Neuronal stem cell (in vitro differentiated cells): ENCODE results near the gene FAM107B.

Experiments used
- DNase-seq: peaks from one replicate; pipeline ENCODE4 v3.0.0-alpha.2; 2013; ENCODE audit warnings: low spot score
- H2AFZ ChIP-seq: one replicate; pipeline ENCODE4 v1.6.1; 2013; ENCODE audit warnings: mild to moderate bottlenecking, low read length, inconsistent platforms
- H2AK5ac ChIP-seq: 2 replicates; pipeline ENCODE4 v1.6.1; 2013; ENCODE audit warnings: low read depth, mild to moderate bottlenecking, inconsistent platforms, low read length, moderate library complexity, mixed read lengths
- H2BK120ac ChIP-seq: 2 replicates; pipeline ENCODE4 v1.6.1; 2013; ENCODE audit warnings: low read depth, mild to moderate bottlenecking, inconsistent platforms, low read length, moderate library complexity, mixed read lengths
- H2BK12ac ChIP-seq: one replicate; pipeline ENCODE4 v1.6.1; 2013; ENCODE audit warnings: low read length, inconsistent platforms
- H2BK15ac ChIP-seq: 2 replicates; pipeline ENCODE4 v1.6.1; 2013; ENCODE audit warnings: mild to moderate bottlenecking, low read length, inconsistent platforms, mixed read lengths
- H2BK5ac ChIP-seq: one replicate; pipeline ENCODE4 v1.6.1; 2013; ENCODE audit warnings: inconsistent platforms, mild to moderate bottlenecking, low read length, moderate library complexity
- H3K14ac ChIP-seq: one replicate; pipeline ENCODE4 v1.6.1; 2013; ENCODE audit warnings: low read length, inconsistent platforms
- H3K18ac ChIP-seq: 2 replicates; pipeline ENCODE4 v1.6.1; 2013; ENCODE audit warnings: low read length, inconsistent platforms
- H3K23ac ChIP-seq: 2 replicates; pipeline ENCODE4 v1.6.1; 2013; ENCODE audit warnings: low read depth, mild to moderate bottlenecking, mixed read lengths, low read length, inconsistent platforms; ENCODE audit not compliant: poor library complexity
- H3K27ac ChIP-seq: replicated peaks from 3 replicates; pipeline ENCODE4 v1.5.1; 2013; ENCODE audit warnings: low read length, inconsistent platforms
- H3K27me3 ChIP-seq, 3 experiments: 2 replicates each; pipeline ENCODE4 v1.6.1; 2013; ENCODE audit warnings: low read length in 3 of 3, mild to moderate bottlenecking in 2 of 3, inconsistent platforms in 1 of 3, low read depth in 1 of 3, mixed read lengths in 1 of 3, moderate library complexity in 1 of 3; ENCODE audit not compliant: control insufficient read depth in 3 of 3, insufficient read depth in 3 of 3
- H3K36me3 ChIP-seq, 2 donors: replicated peaks in 1 of 2; 2 replicates each; pipeline ENCODE4 v1.6.1; 2013; ENCODE audit warnings: low read length in 2 of 2; ENCODE audit not compliant: control insufficient read depth in 2 of 2, insufficient read depth in 2 of 2
- H3K4ac ChIP-seq: 2 replicates; pipeline ENCODE4 v1.6.1; 2013; ENCODE audit warnings: inconsistent platforms, mild to moderate bottlenecking, low read length, moderate library complexity
- H3K4me1 ChIP-seq, 2 donors: 1 replicate in 1 of 2; 2 replicates in 1 of 2; pipeline ENCODE4 v1.6.1; 2013; ENCODE audit warnings: low read length in 2 of 2, low read depth in 1 of 2; ENCODE audit not compliant: control insufficient read depth in 2 of 2, insufficient read depth in 1 of 2
- H3K4me2 ChIP-seq: one replicate; pipeline ENCODE4 v1.6.1; 2013; ENCODE audit warnings: mild to moderate bottlenecking, low read length, inconsistent platforms; ENCODE audit not compliant: insufficient read depth, poor library complexity, severe bottlenecking
- H3K4me3 ChIP-seq, 2 donors: 2 replicates each; pipeline ENCODE4 v1.5.1; 2013; ENCODE audit warnings: low read length in 2 of 2, mild to moderate bottlenecking in 2 of 2, inconsistent platforms in 1 of 2, moderate library complexity in 1 of 2
- H3K79me1 ChIP-seq: one replicate; pipeline ENCODE4 v1.6.1; 2013; ENCODE audit warnings: low read depth, mild to moderate bottlenecking, inconsistent platforms, low read length, moderate library complexity
- H3K9ac ChIP-seq: one replicate; pipeline ENCODE4 v1.6.1; 2013; ENCODE audit warnings: mild to moderate bottlenecking, low read depth, low read length, inconsistent platforms; ENCODE audit not compliant: poor library complexity
- H3K9me3 ChIP-seq, 2 donors: replicated peaks in 1 of 2; 2 replicates each; pipeline versions ENCODE3 to v1.6.1; 2013; ENCODE audit warnings: low read length in 2 of 2, mild to moderate bottlenecking in 2 of 2, inconsistent platforms in 1 of 2, low read depth in 1 of 2, mixed read lengths in 1 of 2, moderate library complexity in 1 of 2; ENCODE audit not compliant: control insufficient read depth in 2 of 2, insufficient read depth in 1 of 2
- H4K8ac ChIP-seq: one replicate; pipeline ENCODE4 v1.6.1; 2013; ENCODE audit warnings: low read depth, mild to moderate bottlenecking, inconsistent platforms, low read length, moderate library complexity
- H4K91ac ChIP-seq: one replicate; pipeline ENCODE4 v1.6.1; 2013; ENCODE audit warnings: low read length, low read depth, mild to moderate bottlenecking, inconsistent platforms; ENCODE audit not compliant: poor library complexity
- WGBS, 2 donors: extraction: QIAGEN DNeasy Blood & Tissue Kit; methylation state at CpG; one replicate each; pipeline ENCODE4 v1.1.7; 2013; ENCODE audit warnings: missing lambda C conversion rate in 2 of 2, mixed read lengths in 1 of 2; ENCODE audit not compliant: insufficient read length in 2 of 2, insufficient replicate concordance in 1 of 2; ENCODE audit errors: extremely low coverage in 2 of 2; 5-methylcytosine and 5-hydroxymethylcytosine counted together

Gene FAM107B

GRCh38 chr10:14530465-14530864, 244.2 kb downstream of the FAM107B start:
- H3K79me1 ChIP-seq = peaks cover 10% of the 10 kb centered on the region
- no peak overlapping the region for H3K18ac ChIP-seq
- H2BK5ac ChIP-seq = no peak overlapping the region
- no peak overlapping the region for H3K9ac ChIP-seq
- no peak overlapping the region for H2BK15ac ChIP-seq
- H3K23ac ChIP-seq = no peak overlapping the region
- H4K91ac ChIP-seq = no peak overlapping the region
- H3K4me2 ChIP-seq = no peak overlapping the region
- WGBS, 2 donors = no CpG with 5 or more reads among the region's 5 CpGs
- H2BK120ac ChIP-seq = no peak overlapping the region
- H3K36me3 ChIP-seq = peaks cover 0 to 43% of the 10 kb centered on the region in 2 donors
- H2BK12ac ChIP-seq = no peak overlapping the region
- peaks cover 0 to 2% of the 10 kb centered on the region in 2 donors for H3K4me1 ChIP-seq
- H2AFZ ChIP-seq = no peak overlapping the region
- H4K8ac ChIP-seq = no peak overlapping the region
- no peak overlapping the region for H3K14ac ChIP-seq
- H2AK5ac ChIP-seq = no peak overlapping the region
- DNase-seq = no peak
- H3K27ac ChIP-seq = no peak overlapping the region
- H3K27me3 ChIP-seq = no peaks in the 10 kb centered on the region
- no peak overlapping the region for H3K4me3 ChIP-seq
- H3K9me3 ChIP-seq = no peaks in the 10 kb centered on the region
- no peak overlapping the region for H3K4ac ChIP-seq

- no peak for DNase-seq
- Histone ChIP-seq H3K9me3 (no peaks in the 10 kb centered on the region), H3K4me2 (no peak overlapping the region), H2BK15ac (no peak overlapping the region), H2BK5ac (no peak overlapping the region), H2AFZ (no peak overlapping the region), H3K18ac (no peak overlapping the region), H2AK5ac (no peak overlapping the region), H3K9ac (no peak overlapping the region), H3K23ac (no peak overlapping the region), H3K27me3 (no peaks in the 10 kb centered on the region), H3K36me3 (peaks cover 0 to 43% of the 10 kb centered on the region in 2 donors), H3K4me1 (peaks cover 0 to 2% of the 10 kb centered on the region in 2 donors), H3K14ac (no peak overlapping the region), H4K8ac (no peak overlapping the region), H3K4ac (no peak overlapping the region), H3K79me1 (peaks cover 10% of the 10 kb centered on the region), H4K91ac (no peak overlapping the region), H3K27ac (no peak overlapping the region), H2BK120ac (no peak overlapping the region), H2BK12ac (no peak overlapping the region), H3K4me3 (no peak overlapping the region)
- no CpG with 5 or more reads among the region's 3 CpGs for WGBS, 2 donors
These were observed 245.3 kb downstream of the FAM107B start for GRCh38 chr10:14529351-14529750.

- no peak for DNase-seq
- H2BK120ac ChIP-seq = no peak overlapping the region
- H3K9me3 ChIP-seq = no peaks in the 10 kb centered on the region
- H3K36me3 ChIP-seq = peaks cover 0 to 37% of the 10 kb centered on the region in 2 donors
- no peak overlapping the region for H2AFZ ChIP-seq
- H3K4me1 ChIP-seq = peaks cover 0 to 2% of the 10 kb centered on the region in 2 donors
- H3K27me3 ChIP-seq = no peaks in the 10 kb centered on the region
- H2BK5ac ChIP-seq = no peak overlapping the region
- H3K14ac ChIP-seq = no peak overlapping the region
- no peak overlapping the region for H3K18ac ChIP-seq
- WGBS, 2 donors = no CpG with 5 or more reads among the region's 2 CpGs
- no peak overlapping the region for H2AK5ac ChIP-seq
- H3K4me3 ChIP-seq = no peak overlapping the region
- no peak overlapping the region for H4K8ac ChIP-seq
- H3K79me1 ChIP-seq = peaks cover 11% of the 10 kb centered on the region
- no peak overlapping the region for H3K27ac ChIP-seq
- no peak overlapping the region for H3K23ac ChIP-seq
- no peak overlapping the region for H3K9ac ChIP-seq
- no peak overlapping the region for H2BK15ac ChIP-seq
- no peak overlapping the region for H4K91ac ChIP-seq
- no peak overlapping the region for H3K4me2 ChIP-seq
- H2BK12ac ChIP-seq = no peak overlapping the region
- no peak overlapping the region for H3K4ac ChIP-seq
These were observed 246.2 kb downstream of the FAM107B start for GRCh38 chr10:14528450-14528849.

GRCh38 chr10:14527915-14528314, 246.8 kb downstream of the FAM107B start:
- H3K27me3 ChIP-seq = no peaks in the 10 kb centered on the region
- H4K8ac ChIP-seq = no peak overlapping the region
- no peak overlapping the region for H3K4ac ChIP-seq
- H3K4me2 ChIP-seq = no peak overlapping the region
- no peak overlapping the region for H3K23ac ChIP-seq
- H2BK12ac ChIP-seq = no peak overlapping the region
- peaks cover 6% of the 10 kb centered on the region for H3K79me1 ChIP-seq
- H3K14ac ChIP-seq = no peak overlapping the region
- DNase-seq = no peak
- H3K18ac ChIP-seq = no peak overlapping the region
- H4K91ac ChIP-seq = no peak overlapping the region
- peaks cover 0 to 2% of the 10 kb centered on the region in 2 donors for H3K4me1 ChIP-seq
- H2AK5ac ChIP-seq = no peak overlapping the region
- H2AFZ ChIP-seq = no peak overlapping the region
- no peak overlapping the region for H2BK15ac ChIP-seq
- no peak overlapping the region for H2BK120ac ChIP-seq
- no peak overlapping the region for H3K27ac ChIP-seq
- WGBS, 2 donors = no CpG with 5 or more reads among the region's 3 CpGs
- H3K4me3 ChIP-seq = no peak overlapping the region
- H3K36me3 ChIP-seq = peaks cover 0 to 34% of the 10 kb centered on the region in 2 donors
- no peaks in the 10 kb centered on the region for H3K9me3 ChIP-seq
- no peak overlapping the region for H3K9ac ChIP-seq
- H2BK5ac ChIP-seq = no peak overlapping the region
